Measurements from ENCODE around the gene COL26A1. TPM values are rescaled to one million over a fixed set of nuclear protein-coding genes. Genes with fewer than 3 reads are reported as not detected.

COL26A1 gene
- polyA plus RNA-seq, 2 donors = not detected

DNA sequence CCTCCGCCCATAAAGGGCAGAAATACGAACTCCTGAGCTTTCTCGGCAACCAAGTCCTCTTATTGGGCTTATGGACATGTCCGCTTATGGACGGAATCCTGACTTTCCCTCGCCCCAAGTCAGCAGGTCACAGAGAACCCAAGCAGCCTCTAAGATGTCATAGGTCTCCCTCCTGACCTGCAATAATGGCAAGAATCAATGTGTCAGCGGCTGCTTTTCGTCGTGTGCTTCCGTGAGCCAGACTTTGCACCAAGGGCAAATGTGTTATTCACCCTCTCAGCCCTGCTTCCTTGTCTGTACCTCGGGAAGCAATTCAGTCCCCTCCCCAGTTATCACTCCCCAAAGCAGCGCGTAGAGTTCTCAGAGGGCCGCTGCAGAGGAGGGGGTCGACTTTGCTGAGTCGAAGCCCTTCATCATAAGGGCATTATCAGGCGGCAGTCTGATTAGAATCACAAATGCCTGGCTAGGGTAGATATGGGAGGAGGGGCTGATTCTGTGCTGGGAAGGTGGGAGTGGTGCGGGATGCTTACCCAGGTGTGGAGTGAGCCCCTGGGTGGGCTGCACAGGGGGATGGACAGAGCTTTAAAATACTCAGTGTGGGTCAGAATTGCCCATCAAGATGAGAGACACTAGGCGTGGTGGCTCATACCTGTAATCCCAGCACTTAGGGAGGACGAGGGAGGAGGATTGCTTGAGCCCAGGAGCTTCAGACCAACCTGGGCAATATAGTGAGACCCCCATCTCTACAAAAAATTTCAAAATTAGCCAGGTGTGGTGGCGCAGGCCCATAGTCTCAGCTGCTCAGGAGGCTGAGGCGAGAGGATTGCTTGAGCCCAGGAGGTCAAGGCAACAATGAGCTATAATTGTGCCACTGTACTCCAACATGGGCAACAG, 36.0 kb downstream of the COL26A1 start:
- Histone ChIP-seq H3K36me3 (ENCODE audit: control insufficient read depth in 2 of 2, insufficient read depth in 2 of 2, low read length in 1 of 2) (no peaks in the 10 kb centered on the region), H3K27me3 (ENCODE audit: control insufficient read depth in 1 of 2, insufficient read depth in 2 of 2, low read length in 2 of 2) (no peaks in the 10 kb centered on the region), H3K4me1 (ENCODE audit: control insufficient read depth in 2 of 2, insufficient read depth in 2 of 2, low read length in 1 of 2) (no peaks in the 10 kb centered on the region), H3K9me3 (ENCODE audit: control insufficient read depth in 2 of 2, insufficient read depth in 1 of 2, low read depth in 1 of 2, low read length in 1 of 2) (no peaks in the 10 kb centered on the region), H3K27ac (ENCODE audit: low read depth in 2 of 2, low read length in 1 of 2) (no peak overlapping the region), H3K4me3 (ENCODE audit: low read depth in 1 of 2, low read length in 2 of 2) (no peak overlapping the region)
- WGBS, 2 donors = 63 to 76% methylated on average over 22 of the region's 22 CpGs

GRCh38 chr7:101399759-101400158, 37.1 kb downstream of the COL26A1 start:
- Histone ChIP-seq H3K4me1 (ENCODE audit: control insufficient read depth in 2 of 2, insufficient read depth in 2 of 2, low read length in 1 of 2) (no peaks in the 10 kb centered on the region), H3K4me3 (ENCODE audit: low read depth in 1 of 2, low read length in 2 of 2) (no peak overlapping the region), H3K36me3 (ENCODE audit: control insufficient read depth in 2 of 2, insufficient read depth in 2 of 2, low read length in 1 of 2) (no peaks in the 10 kb centered on the region), H3K27ac (ENCODE audit: low read depth in 2 of 2, low read length in 1 of 2) (no peak overlapping the region), H3K9me3 (ENCODE audit: control insufficient read depth in 2 of 2, insufficient read depth in 1 of 2, low read depth in 1 of 2, low read length in 1 of 2) (peaks cover 0 to 4% of the 10 kb centered on the region in 2 donors), H3K27me3 (ENCODE audit: control insufficient read depth in 1 of 2, insufficient read depth in 2 of 2, low read length in 2 of 2) (no peaks in the 10 kb centered on the region)
- WGBS, 2 donors = 62 to 68% methylated on average over 6 of the region's 6 CpGs

DNA sequence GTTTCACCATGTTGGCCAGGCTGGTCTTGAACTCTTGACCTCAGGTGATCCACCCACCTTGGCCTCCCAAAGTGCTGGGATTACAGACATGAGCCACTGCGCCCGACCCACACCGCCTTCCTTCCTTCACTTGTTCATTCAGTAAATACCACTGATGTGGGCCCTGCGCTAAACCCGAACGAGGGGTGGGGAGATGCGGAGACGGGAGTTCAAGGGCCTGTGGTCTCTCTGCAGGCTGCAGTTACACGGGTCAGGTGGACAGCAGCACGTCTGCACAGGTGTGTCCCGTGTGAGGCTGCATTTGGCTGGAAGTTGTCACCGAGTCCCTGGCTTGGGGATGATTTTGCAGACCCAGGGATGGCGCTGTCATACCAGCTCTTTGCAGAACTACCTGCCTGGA, 38.1 kb downstream of the COL26A1 start:
- no peaks in the 10 kb centered on the region for H3K36me3 ChIP-seq (ENCODE audit: control insufficient read depth in 2 of 2, insufficient read depth in 2 of 2, low read length in 1 of 2)
- WGBS, 2 donors = 87 to 89% methylated on average over 13 of the region's 13 CpGs
- H3K4me1 ChIP-seq (ENCODE audit: control insufficient read depth in 2 of 2, insufficient read depth in 2 of 2, low read length in 1 of 2) = no peaks in the 10 kb centered on the region
- H3K27me3 ChIP-seq (ENCODE audit: control insufficient read depth in 1 of 2, insufficient read depth in 2 of 2, low read length in 2 of 2) = no peaks in the 10 kb centered on the region
- H3K27ac ChIP-seq (ENCODE audit: low read depth in 2 of 2, low read length in 1 of 2) = no peak overlapping the region
- H3K9me3 ChIP-seq (ENCODE audit: control insufficient read depth in 2 of 2, insufficient read depth in 1 of 2, low read depth in 1 of 2, low read length in 1 of 2) = peaks cover 0 to 4% of the 10 kb centered on the region in 2 donors
- H3K4me3 ChIP-seq (ENCODE audit: low read depth in 1 of 2, low read length in 2 of 2) = no peak overlapping the region

DNA sequence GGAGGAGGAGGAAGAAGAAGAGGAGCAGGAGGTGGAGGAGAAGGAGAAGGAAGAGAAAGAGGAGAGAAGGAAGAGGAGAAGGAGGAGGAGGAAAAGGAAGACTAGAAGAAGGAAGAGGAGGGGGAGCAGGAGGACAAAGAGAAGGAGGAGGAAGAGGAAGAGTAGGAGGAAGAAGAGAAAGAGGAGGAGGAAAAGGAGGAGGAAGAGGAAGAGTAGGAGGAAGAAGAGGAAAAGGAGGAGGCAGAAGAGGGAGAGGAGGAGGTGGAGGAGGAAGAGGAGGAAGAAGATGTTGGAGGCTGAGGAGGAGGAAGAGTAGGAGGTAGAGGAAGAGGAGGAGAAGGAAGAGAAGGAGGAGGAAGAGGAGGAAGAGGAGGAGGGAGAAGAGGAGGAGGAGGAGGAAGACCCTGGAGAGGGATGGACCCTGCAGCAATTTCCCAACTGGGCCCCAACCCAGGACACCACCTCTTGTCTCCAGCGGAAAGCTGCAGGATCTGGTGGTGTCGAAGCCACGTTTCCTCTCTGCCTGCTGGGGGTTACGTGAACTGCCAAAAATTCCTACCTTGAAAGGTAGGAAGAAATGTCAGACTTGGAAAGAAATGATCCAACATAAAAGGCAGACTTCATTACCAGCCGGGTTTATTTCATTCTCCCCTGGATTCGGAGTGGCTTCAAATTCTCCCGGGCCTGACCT, 38.9 kb downstream of the COL26A1 start:
- 35 to 39% methylated on average over 7 of the region's 7 CpGs for WGBS, 2 donors
- no peaks in the 10 kb centered on the region for H3K4me1 ChIP-seq (ENCODE audit: control insufficient read depth in 2 of 2, insufficient read depth in 2 of 2, low read length in 1 of 2)
- H3K9me3 ChIP-seq (ENCODE audit: control insufficient read depth in 2 of 2, insufficient read depth in 1 of 2, low read depth in 1 of 2, low read length in 1 of 2) = peaks cover 0 to 4% of the 10 kb centered on the region in 2 donors
- no peak overlapping the region for H3K4me3 ChIP-seq (ENCODE audit: low read depth in 1 of 2, low read length in 2 of 2)
- H3K27ac ChIP-seq (ENCODE audit: low read depth in 2 of 2, low read length in 1 of 2) = no peak overlapping the region
- no peaks in the 10 kb centered on the region for H3K27me3 ChIP-seq (ENCODE audit: control insufficient read depth in 1 of 2, insufficient read depth in 2 of 2, low read length in 2 of 2)
- H3K36me3 ChIP-seq (ENCODE audit: control insufficient read depth in 2 of 2, insufficient read depth in 2 of 2, low read length in 1 of 2) = no peaks in the 10 kb centered on the region

DNA sequence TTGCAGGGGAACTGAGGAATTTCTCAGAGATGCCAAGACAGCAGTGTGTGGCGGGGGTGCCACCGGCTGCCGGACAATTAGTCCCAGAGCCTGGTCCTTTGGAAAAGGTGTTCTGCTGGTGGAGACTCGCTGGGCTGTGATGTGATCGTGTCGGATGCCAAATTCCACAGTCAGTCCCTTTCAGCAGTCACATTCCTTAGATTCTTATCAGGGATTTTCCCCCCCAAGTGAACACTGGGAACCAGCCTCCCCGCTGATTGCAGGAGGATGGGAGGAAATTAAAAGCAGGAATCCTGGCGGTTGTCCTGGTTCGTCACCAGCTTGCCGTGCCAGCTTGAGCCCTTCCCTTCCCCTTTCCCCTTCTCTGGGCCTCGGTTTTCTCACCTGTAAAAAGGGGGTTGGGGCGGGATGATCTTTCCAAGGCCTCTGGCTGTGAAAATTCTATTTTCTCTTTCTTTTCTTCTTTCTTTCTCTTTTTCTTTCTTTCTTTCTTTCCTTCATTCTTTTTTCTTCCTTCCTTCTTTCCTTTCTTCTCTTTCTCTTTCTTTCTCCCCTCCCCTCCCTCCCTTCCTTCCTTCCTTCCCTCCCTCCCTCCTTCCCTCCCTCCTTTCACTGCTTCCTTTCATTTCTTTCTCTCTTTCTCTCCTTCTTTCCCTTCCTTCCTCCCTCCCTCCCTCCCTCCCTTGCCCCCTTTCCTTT, 39.6 kb downstream of the COL26A1 start:
- WGBS, 2 donors = 23 to 30% methylated on average over 12 of the region's 12 CpGs
- Histone ChIP-seq H3K27ac (ENCODE audit: low read depth in 2 of 2, low read length in 1 of 2) (no peak overlapping the region), H3K4me1 (ENCODE audit: control insufficient read depth in 2 of 2, insufficient read depth in 2 of 2, low read length in 1 of 2) (no peaks in the 10 kb centered on the region), H3K9me3 (ENCODE audit: control insufficient read depth in 2 of 2, insufficient read depth in 1 of 2, low read depth in 1 of 2, low read length in 1 of 2) (peaks cover 0 to 4% of the 10 kb centered on the region in 2 donors), H3K4me3 (ENCODE audit: low read depth in 1 of 2, low read length in 2 of 2) (no peak overlapping the region), H3K36me3 (ENCODE audit: control insufficient read depth in 2 of 2, insufficient read depth in 2 of 2, low read length in 1 of 2) (no peaks in the 10 kb centered on the region), H3K27me3 (ENCODE audit: control insufficient read depth in 1 of 2, insufficient read depth in 2 of 2, low read length in 2 of 2) (no peaks in the 10 kb centered on the region)

DNA sequence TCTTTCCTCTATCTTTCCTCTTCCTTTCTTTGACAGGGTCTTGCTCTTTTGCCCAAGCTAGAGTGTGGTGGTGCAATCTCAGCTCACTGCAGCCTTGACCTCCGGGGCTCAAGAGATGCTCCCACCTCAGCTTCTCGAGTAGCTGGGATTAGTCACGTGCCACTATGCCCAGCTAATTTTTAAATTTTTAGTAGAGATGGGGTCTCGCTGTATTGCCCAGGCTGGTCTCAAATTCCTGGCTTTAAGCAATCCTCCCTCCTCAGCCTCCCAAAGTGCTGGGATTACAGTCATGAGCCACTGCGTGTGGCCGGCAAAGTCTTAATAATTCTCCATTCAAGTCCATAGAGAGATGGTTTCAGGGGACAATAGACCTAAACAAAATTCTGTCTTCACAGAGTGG, 40.2 kb downstream of the COL26A1 start:
- H3K4me3 ChIP-seq (ENCODE audit: low read depth in 1 of 2, low read length in 2 of 2) = no peak overlapping the region
- WGBS, 2 donors = 70 to 76% methylated on average over 6 of the region's 6 CpGs
- H3K4me1 ChIP-seq (ENCODE audit: control insufficient read depth in 2 of 2, insufficient read depth in 2 of 2, low read length in 1 of 2) = no peaks in the 10 kb centered on the region
- H3K9me3 ChIP-seq (ENCODE audit: control insufficient read depth in 2 of 2, insufficient read depth in 1 of 2, low read depth in 1 of 2, low read length in 1 of 2) = peaks cover 0 to 4% of the 10 kb centered on the region in 2 donors
- no peak overlapping the region for H3K27ac ChIP-seq (ENCODE audit: low read depth in 2 of 2, low read length in 1 of 2)
- no peaks in the 10 kb centered on the region for H3K36me3 ChIP-seq (ENCODE audit: control insufficient read depth in 2 of 2, insufficient read depth in 2 of 2, low read length in 1 of 2)
- H3K27me3 ChIP-seq (ENCODE audit: control insufficient read depth in 1 of 2, insufficient read depth in 2 of 2, low read length in 2 of 2) = no peaks in the 10 kb centered on the region

- H3K4me3 ChIP-seq (ENCODE audit: low read depth in 1 of 2, low read length in 2 of 2) = no peak overlapping the region
- H3K9me3 ChIP-seq (ENCODE audit: control insufficient read depth in 2 of 2, insufficient read depth in 1 of 2, low read depth in 1 of 2, low read length in 1 of 2) = peaks cover 0 to 9% of the 10 kb centered on the region in 2 donors
- H3K27ac ChIP-seq (ENCODE audit: low read depth in 2 of 2, low read length in 1 of 2) = no peak overlapping the region
- H3K36me3 ChIP-seq (ENCODE audit: control insufficient read depth in 2 of 2, insufficient read depth in 2 of 2, low read length in 1 of 2) = no peaks in the 10 kb centered on the region
- 75 to 78% methylated on average over 16 of the region's 16 CpGs for WGBS, 2 donors
- H3K4me1 ChIP-seq (ENCODE audit: control insufficient read depth in 2 of 2, insufficient read depth in 2 of 2, low read length in 1 of 2) = no peaks in the 10 kb centered on the region
- no peaks in the 10 kb centered on the region for H3K27me3 ChIP-seq (ENCODE audit: control insufficient read depth in 1 of 2, insufficient read depth in 2 of 2, low read length in 2 of 2)
Measured at GRCh38 chr7:101405474-101406067, 42.9 kb downstream of the COL26A1 start.

GRCh38 chr7:101410743-101411507, 48.2 kb downstream of the COL26A1 start:
- WGBS, 2 donors = 27 to 28% methylated on average over 16 of the region's 16 CpGs
- H3K27me3 ChIP-seq (ENCODE audit: control insufficient read depth in 1 of 2, insufficient read depth in 2 of 2, low read length in 2 of 2) = no peaks in the 10 kb centered on the region

GRCh38 chr7:101411508-101411874, 48.8 kb downstream of the COL26A1 start:
- Histone ChIP-seq H3K4me1 (ENCODE audit: control insufficient read depth in 2 of 2, insufficient read depth in 2 of 2, low read length in 1 of 2) (peaks cover 0 to 5% of the 10 kb centered on the region in 2 donors), H3K4me3 (ENCODE audit: low read depth in 1 of 2, low read length in 2 of 2) (no peak overlapping the region), H3K27ac (ENCODE audit: low read depth in 2 of 2, low read length in 1 of 2) (no peak overlapping the region), H3K9me3 (ENCODE audit: control insufficient read depth in 2 of 2, insufficient read depth in 1 of 2, low read depth in 1 of 2, low read length in 1 of 2) (peaks cover 0 to 8% of the 10 kb centered on the region in 2 donors), H3K36me3 (ENCODE audit: control insufficient read depth in 2 of 2, insufficient read depth in 2 of 2, low read length in 1 of 2) (no peaks in the 10 kb centered on the region), H3K27me3 (ENCODE audit: control insufficient read depth in 1 of 2, insufficient read depth in 2 of 2, low read length in 2 of 2) (no peaks in the 10 kb centered on the region)
- WGBS, 2 donors = 25 to 38% methylated on average over 4 of the region's 4 CpGs

More at GRCh38 chr7:101410743-101411507, 48.2 kb downstream of the COL26A1 start:
- H3K4me3 ChIP-seq (ENCODE audit: low read depth in 1 of 2, low read length in 2 of 2) = no peak overlapping the region
- no peak overlapping the region for H3K27ac ChIP-seq (ENCODE audit: low read depth in 2 of 2, low read length in 1 of 2)
- H3K9me3 ChIP-seq (ENCODE audit: control insufficient read depth in 2 of 2, insufficient read depth in 1 of 2, low read depth in 1 of 2, low read length in 1 of 2) = peaks cover 0 to 8% of the 10 kb centered on the region in 2 donors
- no peaks in the 10 kb centered on the region for H3K36me3 ChIP-seq (ENCODE audit: control insufficient read depth in 2 of 2, insufficient read depth in 2 of 2, low read length in 1 of 2)
- peaks cover 0 to 5% of the 10 kb centered on the region in 2 donors for H3K4me1 ChIP-seq (ENCODE audit: control insufficient read depth in 2 of 2, insufficient read depth in 2 of 2, low read length in 1 of 2)

All from esophagus (tissue), 2 donors.